Activated CD8-positive, alpha-beta memory T cell treated with anti-CD3 and anti-CD28 coated beads for 36 hours (primary cell): ENCODE data around the gene ASCC3. TPM values are rescaled to one million over a fixed set of nuclear protein-coding genes. Genes with fewer than 3 reads are reported as not detected.

Experiments used
- CTCF ChIA-PET: fragments of 350-600 bp; sonication (Branson Sonifier 250); formaldehyde crosslinking; loops from one replicate; lab custom pipeline; 2021; ENCODE audit warnings: antibody characterized with exemption; lab: Charles Lee
- POLR2A ChIA-PET: fragments of 350-600 bp; sonication (Branson Sonifier 250); formaldehyde crosslinking; loops from one replicate; lab custom pipeline; 2021; ENCODE audit warnings: antibody characterized with exemption; lab: Charles Lee
- total RNA-seq, 2 experiments: library from RNA; stranded (reverse); gene quantifications; one replicate each; pipeline ENCODE4 v1.2.3, GENCODE V29; 2021

Gene ASCC3
- total RNA-seq, 2 experiments from 2014 or later: 56.9 to 57.4 TPM

DNA sequence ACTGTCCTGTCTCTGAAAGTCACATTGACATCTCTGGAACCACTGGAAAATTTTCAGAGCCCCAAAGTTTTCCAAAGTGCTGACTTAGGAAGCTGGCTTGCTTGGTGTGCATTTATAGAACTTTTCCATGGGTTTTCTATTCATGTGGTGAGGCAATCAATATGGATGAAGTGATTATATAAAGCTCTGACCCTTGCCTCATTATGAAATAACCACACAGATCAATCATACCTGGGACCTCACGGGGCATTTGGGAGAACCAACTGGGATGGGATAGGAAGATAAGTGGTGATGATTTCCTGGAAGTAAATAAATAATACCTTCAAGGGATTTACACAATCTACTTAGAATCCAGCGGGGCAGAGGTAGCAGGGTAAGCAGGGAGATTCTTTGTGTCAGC, 393.5 kb downstream of the ASCC3 start:
- POLR2A ChIA-PET: no interaction called here
- CTCF ChIA-PET: no interaction called here

DNA sequence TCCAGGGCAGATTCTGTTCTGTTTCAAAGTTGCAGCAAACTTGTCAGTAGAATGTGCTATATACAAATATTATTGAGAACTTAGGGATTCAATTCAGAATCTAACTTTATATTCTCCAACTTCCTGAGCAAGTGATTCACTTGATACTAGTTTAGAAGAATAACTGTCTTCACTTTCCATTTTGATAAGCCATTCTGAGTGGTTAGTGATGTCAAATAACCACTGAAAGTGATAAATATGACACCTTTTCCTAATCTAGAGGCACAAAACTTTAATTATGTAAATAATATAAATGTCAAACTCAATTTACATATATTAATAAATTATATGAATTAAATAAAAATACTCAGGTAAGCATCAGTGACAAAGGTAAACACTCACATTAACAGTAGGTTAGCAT, 395.9 kb downstream of the ASCC3 start:
- POLR2A ChIA-PET: no interaction called here
- CTCF ChIA-PET: no interaction called here

DNA sequence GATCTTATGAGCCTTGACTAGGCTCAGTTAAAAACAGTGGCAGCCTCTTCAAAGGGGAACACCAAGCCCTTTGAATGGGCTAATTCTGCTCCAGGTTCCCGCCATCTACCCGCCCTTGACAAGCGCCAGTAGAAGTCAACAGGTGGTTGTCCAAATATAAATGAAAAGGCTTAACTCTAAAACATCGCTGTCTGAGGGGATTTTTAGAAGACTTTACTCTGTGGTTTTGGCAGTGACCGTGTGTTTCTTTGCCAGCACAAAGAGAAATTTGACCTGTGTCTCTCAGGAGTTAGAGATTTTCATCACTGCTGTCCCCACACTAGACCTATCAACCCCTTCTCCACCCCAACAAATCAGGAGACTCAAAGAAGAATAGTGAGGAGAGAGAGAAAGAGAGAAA, 396.7 kb downstream of the ASCC3 start:
- POLR2A ChIA-PET: no interaction called here

DNA sequence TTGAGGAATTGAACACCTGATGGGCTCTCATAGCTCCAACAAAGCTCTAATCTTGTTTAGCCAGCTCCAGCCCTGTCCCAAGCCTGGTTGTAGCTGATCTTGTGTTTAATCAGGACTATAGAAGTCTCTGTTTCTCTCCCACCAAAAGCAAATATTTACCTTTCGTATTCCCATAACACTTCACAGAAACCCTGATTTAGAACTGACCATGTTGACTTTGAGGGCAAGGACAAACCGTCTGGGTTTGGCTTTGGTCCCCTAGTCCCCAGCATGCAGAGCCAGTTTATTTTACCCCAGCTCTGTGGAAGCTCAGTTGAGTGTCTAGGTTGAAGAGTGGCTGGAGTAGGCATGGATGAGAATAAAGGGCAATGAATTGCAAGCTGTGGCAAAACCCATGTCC, 398.4 kb downstream of the ASCC3 start:
- POLR2A ChIA-PET: no interaction called here
- CTCF ChIA-PET: interaction anchor here (0.6 kb wide), 1 partner anchor 314 kb away, joined by 4 read pairs; no protein-coding TSS in a partner anchor

More for the DNA sequence above, 396.7 kb downstream of the ASCC3 start:
- CTCF ChIA-PET: no interaction called here

DNA sequence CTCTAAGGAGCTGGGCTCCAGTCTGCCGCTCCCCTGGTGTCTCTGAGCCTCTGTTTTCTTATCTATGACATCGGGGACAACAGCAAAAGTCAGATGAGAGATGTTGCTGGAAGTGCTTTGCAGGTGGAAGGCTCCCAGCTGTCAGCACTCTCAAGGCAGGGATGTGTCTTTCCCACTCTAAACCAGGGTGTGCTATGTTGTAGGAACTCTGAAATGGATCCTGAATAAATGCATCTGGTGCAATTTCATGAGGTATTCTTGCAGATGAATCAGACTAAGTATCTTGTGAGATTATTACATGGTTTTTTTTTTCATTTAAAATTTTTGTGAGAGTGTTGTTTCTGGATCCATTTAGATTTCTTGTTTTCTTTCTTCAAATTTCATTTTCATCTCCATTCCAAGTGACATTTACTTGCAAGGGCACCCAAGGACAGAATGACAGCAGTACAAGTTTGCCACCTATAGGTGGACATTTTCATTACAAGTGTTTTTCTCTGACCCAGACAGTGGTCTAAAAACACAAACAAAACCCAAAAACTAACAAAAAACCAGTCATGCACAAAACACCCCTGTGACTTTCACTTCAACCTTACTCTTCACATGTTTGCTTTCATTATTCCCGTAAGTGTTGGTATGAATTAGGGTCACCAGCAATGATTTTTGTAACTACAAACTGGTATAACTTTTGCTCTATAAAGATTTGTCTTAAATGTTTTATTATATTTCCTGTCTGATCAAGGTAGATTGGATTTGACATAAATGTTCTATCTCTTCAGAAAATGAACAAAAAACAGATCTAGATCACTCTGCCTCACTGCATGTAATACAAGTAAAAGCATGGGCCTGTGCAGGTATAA, 401.7 kb downstream of the ASCC3 start:
- POLR2A ChIA-PET: no interaction called here
- CTCF ChIA-PET: interaction anchor here (1.1 kb wide), 1 partner anchor 363 kb away, joined by 4 read pairs; no protein-coding TSS in a partner anchor

DNA sequence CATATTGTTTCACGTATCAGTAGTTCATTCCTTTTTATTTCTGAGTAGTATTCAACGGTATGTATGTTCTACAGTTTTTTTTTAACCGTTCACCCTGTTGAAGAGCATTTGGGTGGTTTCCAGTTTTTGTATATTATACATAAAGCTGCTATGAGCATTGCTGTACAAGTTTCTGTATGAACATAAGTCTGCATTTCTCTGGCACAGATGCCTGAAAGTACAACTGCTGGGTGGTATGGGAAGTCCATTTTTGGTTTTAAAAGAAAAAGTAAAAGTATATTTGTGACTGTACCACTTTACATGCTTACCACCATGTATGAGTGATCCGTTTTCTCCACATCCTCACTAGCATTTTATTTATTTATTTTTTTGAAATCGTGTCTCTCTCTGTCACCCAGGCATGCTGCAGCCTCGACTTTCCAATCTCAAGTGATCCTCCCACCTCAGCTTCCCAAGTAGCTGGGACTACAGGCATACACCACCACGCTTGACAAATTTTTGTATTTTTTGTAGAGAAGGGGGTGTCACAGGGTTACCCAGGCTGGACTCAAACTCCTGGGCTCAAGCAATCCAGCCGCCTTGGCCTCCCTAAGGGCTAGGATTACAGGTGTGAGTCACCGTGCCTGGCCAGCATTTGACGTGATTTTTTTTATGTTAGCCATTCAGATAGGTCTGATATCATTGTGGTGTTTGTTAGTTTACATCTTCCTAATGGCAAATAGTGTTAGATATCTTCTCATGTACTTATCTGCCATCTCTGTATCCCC, 405.4 kb downstream of the ASCC3 start:
- ChIA-PET POLR2A (no interaction called here), CTCF (no interaction called here)

DNA sequence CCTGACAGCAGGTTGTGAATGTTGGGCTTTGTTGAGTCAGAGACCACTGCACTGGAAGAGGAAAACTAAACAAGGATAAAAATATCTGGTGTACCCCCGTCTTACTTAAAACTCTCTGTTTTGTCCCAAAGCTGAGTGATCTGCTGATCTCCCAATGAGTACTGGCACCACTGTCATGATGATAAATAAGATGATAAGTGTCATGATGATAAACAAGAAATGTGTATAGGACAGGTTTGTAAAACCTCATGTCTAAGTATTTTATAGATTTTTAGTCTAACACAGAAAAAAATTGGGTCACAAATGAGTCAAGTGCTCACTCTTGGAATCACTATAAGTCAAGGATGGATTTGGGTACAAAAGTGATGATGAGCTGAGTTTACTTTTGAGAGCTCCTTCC, 407.9 kb downstream of the ASCC3 start:
- CTCF ChIA-PET: no interaction called here
- POLR2A ChIA-PET: interaction anchor here (0.6 kb wide), 1 partner anchor 9 kb away, joined by 3 read pairs; no protein-coding TSS in a partner anchor

DNA sequence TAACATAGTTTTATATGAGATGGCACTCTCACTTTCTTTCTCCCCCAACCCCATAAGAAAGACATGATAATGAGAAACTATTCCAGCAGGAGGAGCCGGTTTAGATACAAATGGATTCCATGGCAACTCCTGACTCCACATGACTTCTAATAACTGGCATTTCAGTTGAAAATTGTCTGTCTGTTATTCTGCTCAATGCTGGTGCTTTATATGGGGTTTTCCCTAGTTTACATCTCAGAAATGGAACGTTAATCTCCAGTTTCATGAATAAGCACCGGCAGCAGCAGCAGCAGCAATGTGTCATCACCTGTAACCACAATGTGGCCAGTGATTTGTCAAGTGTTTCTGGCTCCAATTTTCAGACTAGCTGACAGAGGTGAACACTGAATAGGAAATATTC, 408.5 kb downstream of the ASCC3 start:
- ChIA-PET POLR2A (no interaction called here), CTCF (no interaction called here)

DNA sequence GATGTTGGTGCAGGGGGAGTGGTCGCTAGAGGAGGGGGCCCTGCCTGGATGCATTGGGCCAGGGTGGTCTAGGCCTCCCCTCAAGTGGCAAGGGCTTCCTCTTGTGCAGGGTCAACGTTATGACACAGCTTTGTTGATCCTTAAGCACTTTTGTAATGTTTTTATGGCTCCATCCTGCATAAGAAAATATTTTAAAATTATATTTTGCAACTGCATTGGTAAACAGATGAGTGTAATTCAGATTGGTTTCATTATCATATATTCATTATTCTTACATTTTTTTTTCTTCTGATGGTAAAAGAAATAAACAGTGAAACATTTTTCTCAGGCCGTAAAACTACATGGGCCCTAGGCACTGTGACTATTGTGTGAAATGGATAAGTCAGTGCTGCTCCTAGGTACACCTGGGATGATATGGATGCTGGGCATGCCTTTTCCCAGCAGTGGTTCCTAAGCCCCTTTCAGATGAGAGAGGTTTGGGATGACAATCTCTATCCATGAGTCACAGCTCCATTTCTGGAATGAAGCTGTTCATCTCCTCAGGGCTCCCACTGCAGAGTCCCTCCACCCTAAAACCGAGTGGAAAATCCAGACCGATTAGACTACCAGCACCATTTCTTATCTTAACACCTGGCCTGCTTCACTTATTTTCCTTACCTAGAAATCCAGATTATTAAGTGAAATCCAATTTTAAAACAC, 410.6 kb downstream of the ASCC3 start:
- CTCF ChIA-PET: no interaction called here
- POLR2A ChIA-PET: no interaction called here

DNA sequence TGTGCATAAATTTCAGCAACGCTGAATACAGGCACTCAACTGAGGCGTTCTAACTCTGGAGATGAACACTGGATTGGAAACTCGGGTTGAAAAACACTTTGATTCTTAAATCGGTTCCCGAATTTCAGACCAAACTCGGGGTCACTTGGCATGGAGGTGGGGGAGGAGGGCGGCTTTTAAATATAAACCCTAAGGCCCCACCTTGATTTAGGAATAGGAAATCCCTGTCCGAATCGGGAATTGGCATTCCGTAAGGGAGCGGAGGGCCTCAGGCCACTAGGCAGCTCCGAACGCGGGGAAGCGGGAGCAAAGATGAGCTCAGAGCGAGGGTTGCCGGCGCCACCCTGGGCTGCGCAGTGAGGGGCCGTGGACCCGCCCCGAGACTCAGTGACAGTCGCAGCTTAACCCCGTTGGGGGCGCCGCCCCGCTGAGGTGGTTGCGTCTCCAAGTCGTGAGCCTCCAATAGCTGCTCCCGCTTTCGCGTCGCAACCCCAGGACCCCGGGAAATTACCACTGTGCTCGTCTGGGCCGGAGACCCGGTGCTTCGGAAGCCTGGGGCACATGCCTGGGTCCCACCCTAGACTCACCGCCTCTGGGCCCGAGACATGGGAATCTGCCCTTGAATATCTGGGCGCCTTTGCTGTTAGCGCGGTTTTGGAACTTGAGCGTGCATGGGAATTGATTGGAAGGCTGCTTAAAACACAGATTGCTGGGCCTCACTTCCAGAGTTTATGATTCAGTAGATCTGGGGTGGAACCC, 411.8 kb downstream of the ASCC3 start:
- POLR2A ChIA-PET: interaction anchor here (0.6 kb wide), 1 partner anchor 9 kb away, joined by 3 read pairs; no protein-coding TSS in a partner anchor
- CTCF ChIA-PET: no interaction called here

DNA sequence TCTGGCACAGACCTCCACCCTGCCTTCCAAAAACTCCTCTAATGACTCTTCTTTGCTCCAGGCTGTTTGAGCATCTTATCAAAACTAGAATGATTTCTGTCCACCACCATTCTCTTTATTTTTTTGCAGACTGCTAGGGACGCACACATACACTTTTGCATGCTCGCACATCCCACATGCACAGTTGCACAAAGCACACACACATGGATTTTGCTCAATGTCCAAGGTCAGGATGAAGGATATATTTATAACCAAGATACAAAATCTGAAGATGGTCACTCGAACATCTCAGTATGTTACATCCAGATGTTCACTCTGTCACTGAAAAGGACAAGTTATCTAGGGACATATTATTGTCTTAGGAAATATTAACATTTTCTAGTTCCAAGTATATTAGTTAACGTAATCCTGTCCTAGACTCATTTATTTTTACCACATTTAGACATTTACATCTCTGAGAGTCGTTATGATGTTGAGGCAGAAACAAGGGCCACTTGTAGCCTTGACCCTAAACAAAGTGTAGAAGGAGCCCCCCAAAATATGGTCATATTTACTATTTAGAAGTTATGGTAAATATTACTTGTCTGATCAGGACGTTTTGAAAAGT, 413.0 kb downstream of the ASCC3 start:
- ChIA-PET CTCF (no interaction called here), POLR2A (no interaction called here)

DNA sequence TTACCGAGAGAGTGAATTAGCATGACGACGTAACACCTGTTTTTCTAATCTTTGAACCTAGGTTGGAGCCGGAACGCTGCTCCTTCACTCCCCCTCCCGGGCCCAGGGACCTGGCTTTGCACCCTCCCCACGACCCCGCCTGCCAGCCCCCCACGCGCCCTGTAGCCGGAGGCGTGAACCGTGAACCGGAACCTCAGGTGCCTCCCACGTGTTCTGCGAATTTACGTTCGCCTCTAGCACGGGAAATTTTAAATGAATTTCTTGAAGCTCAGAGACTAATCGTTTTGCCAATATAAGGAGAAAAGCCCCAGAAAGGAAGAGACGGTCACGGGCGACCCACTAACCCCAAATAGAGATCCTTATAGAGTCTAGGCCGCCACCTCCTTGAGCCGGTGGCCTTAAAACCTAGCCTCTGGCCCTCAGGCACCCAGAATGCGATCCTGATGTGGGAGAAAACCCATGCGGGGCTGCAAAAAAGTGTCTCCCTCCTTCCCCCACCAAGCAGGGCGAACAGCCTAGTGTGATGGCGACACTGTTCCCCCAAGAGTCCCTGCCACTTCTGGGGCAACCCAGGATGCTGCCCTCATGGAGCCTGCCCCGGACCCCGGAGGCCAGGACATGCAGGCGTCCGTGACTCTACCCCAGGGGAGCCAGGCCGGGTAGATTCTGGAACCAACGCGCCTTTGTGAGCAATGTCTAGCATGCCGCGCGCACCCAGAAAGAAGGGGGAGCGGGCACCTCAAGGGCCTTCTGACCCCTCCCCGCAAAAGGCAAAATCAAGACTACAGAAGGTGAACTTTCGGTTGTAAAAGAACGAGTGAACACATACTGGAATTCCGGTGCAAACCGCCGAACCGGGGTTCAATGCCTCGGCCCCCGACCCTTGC, 413.8 kb downstream of the ASCC3 start:
- ChIA-PET CTCF (no interaction called here), POLR2A (no interaction called here)

DNA sequence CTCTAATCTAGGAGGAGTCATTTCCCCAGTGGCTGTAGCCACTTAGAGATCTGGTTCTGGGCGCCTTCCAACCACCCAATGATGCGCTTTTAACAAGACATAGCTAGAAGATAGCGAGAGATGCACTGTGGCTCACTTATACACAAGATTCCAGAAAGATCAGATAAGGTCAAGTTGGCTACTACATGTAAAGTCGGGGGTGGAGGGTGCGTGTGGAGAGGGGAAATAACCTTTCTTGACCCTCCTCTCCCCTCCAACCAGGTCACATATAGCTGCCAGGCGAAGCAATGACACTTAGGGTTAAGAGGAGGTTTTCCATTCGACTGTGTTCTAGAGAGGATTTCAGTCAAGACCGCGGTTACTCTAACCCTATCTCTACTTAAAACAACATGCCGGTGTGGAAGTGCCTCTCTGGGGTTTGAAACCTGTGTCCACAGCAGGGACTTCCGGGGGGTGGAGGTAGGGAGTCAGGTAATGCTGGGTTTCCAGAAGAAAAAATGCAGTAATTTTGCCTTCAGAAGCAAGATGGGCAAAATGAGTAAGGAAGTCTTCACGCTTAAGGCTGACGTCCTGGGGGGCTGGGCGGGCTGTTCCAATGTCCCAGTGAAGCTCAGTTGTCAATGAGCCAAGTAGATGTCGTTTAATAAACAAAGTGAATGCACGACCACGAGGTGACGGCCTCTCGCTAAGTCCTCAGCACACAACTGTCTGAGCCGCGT, 414.6 kb downstream of the ASCC3 start:
- POLR2A ChIA-PET: no interaction called here
- CTCF ChIA-PET: no interaction called here

DNA sequence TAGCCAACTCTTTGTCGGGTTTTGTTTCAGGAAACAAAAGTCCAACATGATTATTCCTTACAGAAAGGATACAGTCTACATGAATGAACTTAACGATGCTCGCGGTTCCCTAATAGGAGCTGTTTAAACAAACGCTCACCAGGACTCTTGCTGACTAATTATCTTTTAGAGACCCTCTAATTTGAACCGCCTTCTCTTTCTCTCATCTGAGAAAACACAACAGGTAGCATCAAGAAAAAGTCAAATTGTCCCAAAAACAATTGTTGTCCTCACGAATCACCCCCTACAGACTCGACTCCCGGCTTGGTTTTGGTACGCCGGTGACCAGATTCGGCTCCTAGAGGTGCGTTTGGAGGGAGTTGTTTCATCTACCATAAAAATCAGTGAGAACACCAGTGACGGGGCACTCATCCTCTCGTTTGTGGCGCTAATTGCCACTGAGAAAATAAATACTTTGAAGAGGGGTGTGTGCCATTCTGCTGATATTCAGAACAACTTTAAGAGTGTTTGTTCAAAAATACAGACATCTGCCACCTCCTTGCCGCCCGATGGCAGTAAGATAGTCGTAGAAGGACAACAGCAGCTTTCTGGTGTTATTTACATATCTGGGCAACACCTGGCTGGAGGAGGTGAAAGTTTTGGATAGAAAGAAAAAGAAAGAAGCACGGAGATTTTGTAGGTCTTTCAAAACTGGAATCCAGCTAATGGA, 415.3 kb downstream of the ASCC3 start:
- CTCF ChIA-PET: no interaction called here
- POLR2A ChIA-PET: no interaction called here

DNA sequence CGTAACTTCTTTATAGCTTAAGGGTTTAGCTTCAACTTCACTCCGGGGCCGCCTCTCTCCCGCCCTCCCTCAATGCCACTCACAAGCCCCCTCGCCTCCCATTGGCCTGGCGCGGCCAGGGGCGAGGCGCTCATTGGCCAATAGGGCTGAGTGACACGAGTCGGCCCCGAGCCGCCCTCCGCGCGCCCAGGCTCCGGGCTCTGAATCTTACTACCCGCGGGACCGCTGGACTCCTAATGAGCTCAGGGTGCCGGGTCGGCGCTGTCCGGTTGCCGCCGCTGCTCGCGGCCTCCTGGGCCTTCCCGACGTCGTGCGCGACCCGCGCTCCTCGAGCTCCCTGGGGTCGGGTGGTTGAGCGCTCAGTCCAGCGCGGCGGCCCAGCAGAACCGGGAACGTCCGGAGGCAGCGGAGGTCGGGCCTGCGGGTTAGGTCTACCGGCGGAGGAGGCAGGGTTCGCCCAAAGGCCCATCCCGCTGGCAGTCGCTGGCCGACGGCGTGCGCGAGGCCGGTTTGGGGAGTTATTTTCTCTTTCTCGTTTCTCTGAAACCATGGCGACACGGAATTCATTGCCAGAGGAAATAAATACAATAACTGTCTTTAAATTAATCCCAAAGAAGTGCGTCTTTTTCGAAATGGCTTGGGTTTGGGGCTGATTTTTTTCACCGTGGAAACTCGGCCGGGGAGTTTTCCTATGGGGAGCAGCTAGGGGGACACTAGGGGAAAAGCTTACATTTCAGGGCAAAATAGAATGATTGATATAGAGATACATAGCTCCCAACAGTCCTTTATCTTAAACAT, 416.0 kb downstream of the ASCC3 start, which contains the start of gene SIM1:
Gene SIM1 (minus strand): TSS at position 19 of the 798 bp plus-strand sequence. CDS start 1,453 bp downstream, outside the sequence.
- POLR2A ChIA-PET: no interaction called here

More for the DNA sequence above, 416.0 kb downstream of the ASCC3 start, which contains the start of gene SIM1:
- CTCF ChIA-PET: no interaction called here
